Cardiac fibroblast (primary cell): ENCODE measurements around the gene NRXN3.

Experiments
- DNase-seq, 2 donors: peaks; one replicate each; pipeline versions ENCODE4 v3.0.0 to v3.0.0-alpha.2; 2010; ENCODE audit warnings: low read depth in 2 of 2
- H3K4me3 ChIP-seq, 2 donors: replicated peaks in 1 of 2; 1 replicate in 1 of 2; 2 replicates in 1 of 2; pipeline ENCODE4 v1.5.1; 2011; ENCODE audit warnings: low read depth in 2 of 2, low read length in 2 of 2, mild to moderate bottlenecking in 2 of 2, moderate library complexity in 1 of 2
- TF ChIP-seq, protein P1 (sequence below): IDR thresholded peaks from one replicate; pipeline ENCODE4 v1.5.1; 2011; ENCODE audit warnings: low read depth, mild to moderate bottlenecking, low read length, inconsistent platforms

Gene NRXN3

DNA sequence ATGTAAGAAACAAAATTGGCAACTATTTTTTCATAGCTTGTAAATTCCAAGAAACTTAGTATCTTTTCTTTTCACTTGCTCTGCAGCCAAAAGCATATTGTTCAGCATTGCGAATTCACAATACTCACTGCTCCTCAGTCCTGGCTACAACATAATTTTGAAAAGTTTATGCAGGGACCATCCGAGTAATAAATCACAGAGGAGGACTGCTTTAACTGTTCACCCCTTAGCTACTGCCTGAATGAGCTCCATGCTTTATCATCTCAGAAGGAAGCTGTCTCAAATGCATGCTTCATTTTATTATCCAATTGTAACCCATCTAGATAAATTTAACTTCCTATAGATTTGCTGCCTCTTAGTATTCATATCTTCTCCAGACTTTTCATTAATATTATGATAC, 1213.3 kb downstream of the NRXN3 start:
- DNase-seq: no peak
- TF ChIP-seq, protein P1, sequence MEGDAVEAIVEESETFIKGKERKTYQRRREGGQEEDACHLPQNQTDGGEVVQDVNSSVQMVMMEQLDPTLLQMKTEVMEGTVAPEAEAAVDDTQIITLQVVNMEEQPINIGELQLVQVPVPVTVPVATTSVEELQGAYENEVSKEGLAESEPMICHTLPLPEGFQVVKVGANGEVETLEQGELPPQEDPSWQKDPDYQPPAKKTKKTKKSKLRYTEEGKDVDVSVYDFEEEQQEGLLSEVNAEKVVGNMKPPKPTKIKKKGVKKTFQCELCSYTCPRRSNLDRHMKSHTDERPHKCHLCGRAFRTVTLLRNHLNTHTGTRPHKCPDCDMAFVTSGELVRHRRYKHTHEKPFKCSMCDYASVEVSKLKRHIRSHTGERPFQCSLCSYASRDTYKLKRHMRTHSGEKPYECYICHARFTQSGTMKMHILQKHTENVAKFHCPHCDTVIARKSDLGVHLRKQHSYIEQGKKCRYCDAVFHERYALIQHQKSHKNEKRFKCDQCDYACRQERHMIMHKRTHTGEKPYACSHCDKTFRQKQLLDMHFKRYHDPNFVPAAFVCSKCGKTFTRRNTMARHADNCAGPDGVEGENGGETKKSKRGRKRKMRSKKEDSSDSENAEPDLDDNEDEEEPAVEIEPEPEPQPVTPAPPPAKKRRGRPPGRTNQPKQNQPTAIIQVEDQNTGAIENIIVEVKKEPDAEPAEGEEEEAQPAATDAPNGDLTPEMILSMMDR: no peak
- no peak overlapping the region for H3K4me3 ChIP-seq

DNA sequence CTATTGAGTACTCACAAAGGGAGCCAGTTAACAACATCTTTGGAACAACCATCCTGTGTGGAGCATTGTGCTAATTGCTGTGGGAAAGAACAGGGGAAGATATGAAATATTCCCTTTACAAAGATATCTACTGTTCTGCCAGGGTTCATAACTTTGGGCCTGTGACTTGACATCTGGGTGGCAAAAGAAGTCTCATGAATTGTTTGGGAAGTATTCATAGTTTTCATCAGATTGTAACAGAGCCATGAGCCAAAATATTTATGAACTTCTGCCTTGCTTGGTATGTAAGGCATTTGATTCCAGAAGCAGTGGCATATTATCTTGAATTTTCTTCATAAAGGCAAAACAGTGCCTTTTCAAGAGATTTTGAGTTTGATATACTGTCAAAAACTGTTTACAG, 1224.9 kb downstream of the NRXN3 start:
- H3K4me3 ChIP-seq: no peak overlapping the region
- DNase-seq: peak; percentile 56 to 63
- TF ChIP-seq, protein P1: no peak

DNA sequence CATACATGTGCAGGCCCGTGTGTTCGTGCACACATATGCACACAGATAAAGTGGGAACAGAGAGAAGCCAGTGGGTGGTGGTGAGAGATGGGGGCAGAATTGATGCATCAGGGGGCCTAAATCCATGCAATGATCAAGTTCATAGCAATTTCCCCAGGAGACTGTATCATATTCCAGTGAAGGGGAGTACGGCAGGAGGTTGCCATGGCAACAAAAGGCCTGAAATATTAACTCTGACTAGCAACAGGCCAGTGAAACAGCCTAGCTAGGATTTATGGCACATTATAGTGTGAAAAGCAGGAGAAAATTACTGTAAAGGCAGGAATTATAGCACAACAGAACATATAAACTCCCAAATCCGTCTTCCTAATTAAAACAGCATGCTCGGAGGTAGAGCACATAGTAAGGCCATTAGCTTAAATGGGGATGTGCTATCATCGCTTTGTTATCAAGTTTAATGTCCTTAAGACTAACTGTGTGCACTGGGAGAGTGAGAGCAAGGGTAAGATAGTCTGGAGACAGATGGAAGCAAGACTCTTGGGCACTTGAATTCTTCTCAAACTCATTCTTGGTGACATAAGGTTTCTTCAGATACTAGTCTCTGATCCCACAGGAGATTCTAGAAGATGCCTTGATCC, 1234.8 kb downstream of the NRXN3 start:
- no peak for DNase-seq
- TF ChIP-seq, protein P1: no peak
- H3K4me3 ChIP-seq: no peak overlapping the region

DNA sequence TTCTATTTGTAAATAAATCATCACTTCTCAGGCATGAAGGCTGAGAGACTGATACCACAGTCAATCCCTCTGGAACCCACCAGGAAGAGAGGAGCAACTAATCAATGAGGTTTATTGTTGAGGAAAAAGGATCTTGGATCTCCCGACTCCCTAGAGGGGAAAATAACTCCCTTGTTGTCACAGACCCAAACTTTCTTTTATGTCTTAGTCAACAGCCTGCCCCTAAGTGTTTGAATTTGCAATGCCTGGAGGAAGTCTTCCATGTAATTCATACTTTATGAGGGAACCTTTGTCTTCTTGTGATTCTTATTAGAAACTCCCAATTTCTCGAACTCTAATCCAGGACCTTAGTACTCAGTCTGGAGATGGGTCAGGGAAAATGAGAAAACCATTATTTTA, 1235.3 kb downstream of the NRXN3 start:
- DNase-seq: no peak
- TF ChIP-seq, protein P1: no peak

DNA sequence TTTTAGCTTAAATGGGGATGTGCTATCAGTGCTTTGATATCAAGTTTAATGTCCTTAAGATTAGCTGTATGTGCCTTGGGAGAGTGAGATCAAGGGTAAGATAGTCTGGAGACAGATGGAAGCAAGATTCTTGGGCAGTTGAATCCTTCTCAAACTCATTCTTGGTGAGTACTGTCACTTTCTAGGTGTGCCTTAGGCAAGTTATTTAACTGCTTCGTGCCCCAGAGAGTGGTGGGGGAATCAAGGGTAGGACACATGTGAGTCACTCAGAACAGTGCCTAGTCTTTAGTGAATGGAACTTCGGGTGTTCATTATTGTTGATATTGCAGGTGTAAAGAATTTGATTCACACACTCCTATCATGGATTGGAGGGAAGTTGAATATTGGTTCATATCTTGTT, 1237.4 kb downstream of the NRXN3 start:
- no peak overlapping the region for H3K4me3 ChIP-seq
- TF ChIP-seq, protein P1: no peak
- no peak for DNase-seq

More for the DNA sequence above, 1235.3 kb downstream of the NRXN3 start:
- H3K4me3 ChIP-seq: no peak overlapping the region

DNA sequence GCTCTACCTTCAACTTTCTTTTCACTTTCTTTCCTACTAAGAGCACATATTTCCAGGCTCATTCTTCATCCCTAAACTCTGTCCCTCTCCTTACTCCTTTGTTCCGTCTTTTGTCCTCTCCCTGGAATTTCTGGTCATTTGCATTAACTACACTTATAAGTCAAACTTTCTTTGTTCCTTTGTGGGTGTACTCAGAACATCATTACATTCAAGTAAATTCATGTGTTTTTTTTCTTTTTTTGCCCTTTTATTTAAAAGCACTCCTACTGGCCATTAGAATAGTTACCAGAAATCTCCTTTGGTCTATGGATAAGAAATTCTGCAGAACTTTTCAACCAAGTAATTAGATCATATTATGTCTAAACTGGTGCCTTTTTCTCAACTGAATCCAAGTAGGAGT, 1238.5 kb downstream of the NRXN3 start:
- no peak overlapping the region for H3K4me3 ChIP-seq
- DNase-seq: no peak
- TF ChIP-seq, protein P1: peak; percentile 25
